B cell (primary cell): ENCODE results near the gene OLIG3. TPM values are rescaled to one million over a fixed set of nuclear protein-coding genes. Genes with fewer than 3 reads are reported as not detected.

Experiments
- ATAC-seq: fragments of 200-7000 bp; cut with Tn5 transposase; one replicate; pipeline ENCODE4 v1.10.0; 2021; ENCODE audit warnings: low read depth, mild to moderate bottlenecking, moderate number of reproducible peaks, moderate library complexity
- CTCF ChIA-PET: fragments of 350-600 bp; sonication (Branson Sonifier 250); formaldehyde crosslinking; loops from one replicate; lab custom pipeline; 2021; ENCODE audit warnings: antibody characterized with exemption, inconsistent platforms; lab: Charles Lee
- POLR2A ChIA-PET: fragments of 350-600 bp; sonication (Branson Sonifier 250); formaldehyde crosslinking; loops from one replicate; lab custom pipeline; 2021; ENCODE audit warnings: antibody characterized with exemption; lab: Charles Lee
- DNase-seq: peaks from one replicate; pipeline ENCODE4 v3.0.0; 2013
- H2AFZ ChIP-seq: 2 replicates; pipeline ENCODE4 v1.6.1; 2012; ENCODE audit warnings: mild to moderate bottlenecking, low read depth, low read length; ENCODE audit not compliant: insufficient read depth, poor library complexity, severe bottlenecking
- H3K27ac ChIP-seq, 2 donors: 1 replicate in 1 of 2; 2 replicates in 1 of 2; pipeline ENCODE4 v1.5.1; 2012 to 2013; ENCODE audit warnings: low read length in 2 of 2, mild to moderate bottlenecking in 2 of 2, moderate library complexity in 1 of 2
- H3K27me3 ChIP-seq, 4 experiments: fragments of 200-600 bp in 1 of 4; sonication (generic) in 1 of 4; replicated peaks in 1 of 4; 1 replicate in 2 of 4; 2 replicates in 2 of 4; pipeline versions ENCODE4 v1.6.1 to v1.7.0; 2013 to 2016; ENCODE audit warnings: low read length in 3 of 4, mild to moderate bottlenecking in 2 of 4, mixed read lengths in 1 of 4, moderate library complexity in 1 of 4; ENCODE audit not compliant: insufficient read depth in 4 of 4, control insufficient read depth in 3 of 4; ENCODE audit errors: control extremely low read depth in 1 of 4
- H3K36me3 ChIP-seq, 2 experiments: replicated peaks in 1 of 2; 1 replicate in 1 of 2; 2 replicates in 1 of 2; pipeline versions ENCODE4 v1.6.1 to v1.7.1; 2013; ENCODE audit warnings: low read length in 1 of 2; ENCODE audit not compliant: insufficient read depth in 2 of 2, control insufficient read depth in 1 of 2; ENCODE audit errors: control extremely low read depth in 1 of 2, extremely low read depth in 1 of 2
- H3K4me1 ChIP-seq, 2 donors: fragments of 200-600 bp in 1 of 2; sonication (generic) in 1 of 2; 1 replicate in 1 of 2; 2 replicates in 1 of 2; pipeline versions ENCODE4 v1.5.1 to v1.6.1; 2013 to 2017; ENCODE audit warnings: low read length in 2 of 2; ENCODE audit not compliant: control insufficient read depth in 2 of 2, insufficient read depth in 2 of 2
- H3K4me2 ChIP-seq: replicated peaks from 2 replicates; pipeline ENCODE3; 2012; ENCODE audit warnings: mild to moderate bottlenecking, low read depth, low read length; ENCODE audit not compliant: poor library complexity, severe bottlenecking
- H3K4me3 ChIP-seq, 5 experiments: fragments of 200-600 bp in 1 of 5; sonication (generic) in 1 of 5; 1 replicate in 3 of 5; 2 replicates in 2 of 5; pipeline versions ENCODE4 v1.5.1 to v1.7.0; 2011 to 2016; ENCODE audit warnings: low read length in 4 of 5, mild to moderate bottlenecking in 4 of 5, low read depth in 2 of 5, control low read depth in 1 of 5, moderate library complexity in 1 of 5; ENCODE audit not compliant: insufficient read depth in 1 of 5; ENCODE audit errors: control extremely low read depth in 1 of 5, extremely low read depth in 1 of 5
- H3K79me2 ChIP-seq: fragments of 200-600 bp; sonication (generic); one replicate; pipeline ENCODE4 v1.6.0; 2016; ENCODE audit warnings: low read length; ENCODE audit not compliant: control insufficient read depth, insufficient read depth
- H3K9ac ChIP-seq: fragments of 200-600 bp; sonication (generic); 2 replicates; pipeline ENCODE4 v1.6.1; 2017; ENCODE audit warnings: mild to moderate bottlenecking, low read length, moderate library complexity
- H3K9me3 ChIP-seq, 3 donors: one replicate each; pipeline versions ENCODE4 v1.6.1 to v1.7.1; 2013; ENCODE audit warnings: low read length in 2 of 3; ENCODE audit not compliant: control insufficient read depth in 2 of 3, insufficient read depth in 1 of 3; ENCODE audit errors: control extremely low read depth in 1 of 3
- H4K20me1 ChIP-seq: 2 replicates; pipeline ENCODE4 v1.6.0; 2012; ENCODE audit warnings: mild to moderate bottlenecking, low read length; ENCODE audit not compliant: insufficient read depth, control insufficient read depth, poor library complexity, severe bottlenecking
- H3K27ac Mint-ChIP-seq: one replicate; pipeline ENCODE4 v1.8.0; 2021; ENCODE audit warnings: mixed read lengths
- H3K27me3 Mint-ChIP-seq: one replicate; pipeline ENCODE4 v1.8.0; 2021; ENCODE audit warnings: mixed read lengths
- H3K4me1 Mint-ChIP-seq: one replicate; pipeline ENCODE4 v1.8.0; 2021; ENCODE audit warnings: mixed read lengths
- H3K4me3 Mint-ChIP-seq: one replicate; pipeline ENCODE4 v1.8.0; 2021; ENCODE audit warnings: mixed read lengths
- H3K9me3 Mint-ChIP-seq: one replicate; pipeline ENCODE4 v1.8.0; 2022; ENCODE audit warnings: mixed read lengths; ENCODE audit not compliant: insufficient read depth
- CTCF ChIP-seq: fragments of 200-600 bp; IDR thresholded peaks from one replicate; pipeline ENCODE4 v1.8.0; 2022; ENCODE audit warnings: antibody characterized with exemption, mild to moderate bottlenecking
- EZH2 ChIP-seq: IDR thresholded peaks from 2 replicates; pipeline ENCODE4 v1.6.1; 2012; ENCODE audit warnings: borderline replicate concordance, low read depth, mild to moderate bottlenecking, moderate library complexity, low read length; ENCODE audit not compliant: insufficient read depth, poor library complexity, severe bottlenecking
- WGBS: methylation state at CpG from one replicate; pipeline ENCODE4 v1.1.5; 2013; ENCODE audit warnings: missing lambda C conversion rate; ENCODE audit not compliant: insufficient coverage; 5-methylcytosine and 5-hydroxymethylcytosine counted together
- intact Hi-C: fragments of 100-400 bp; cut with micrococcal nuclease; formaldehyde crosslinking; loops from one replicate; pipeline ENCODE4 v1.10.0; 2022
- polyA plus RNA-seq: library from polyadenylated mRNA; depleted of rRNA; stranded (reverse); fragments of >200 nt; gene quantifications from 2 replicates; pipeline ENCODE4 v1.2.3, GENCODE V29; 2012
- total RNA-seq, 2 donors: library from RNA; stranded (reverse); fragments of 120-200 nt in 1 of 2; gene quantifications; 1 replicate in 1 of 2; 2 replicates in 1 of 2; pipeline versions ENCODE4 v1.2.3 to v1.2.4, GENCODE V29; 2013 to 2022

OLIG3 gene
- total and polyA plus RNA-seq, 2 donors (not counting 1 experiment from before 2014, with no cell fraction given), result not detected

GRCh38 chr6:137514418-137514817 lies 20.2 kb upstream of the OLIG3 start:
- peaks cover 67% of the 10 kb centered on the region for H3K27me3 Mint-ChIP-seq
- Histone ChIP-seq H3K27me3 (peaks cover 0 to 65% (median 50%) of the 10 kb centered on the region in 4 experiments), H3K4me2 (no peak overlapping the region), H3K4me1 (peaks cover 0 to 5% of the 10 kb centered on the region in 2 donors), H3K36me3 (no peaks in the 10 kb centered on the region), H4K20me1 (no peaks in the 10 kb centered on the region), H2AFZ (no peak overlapping the region), H3K4me3 (no peak overlapping the region), H3K79me2 (no peaks in the 10 kb centered on the region), H3K9ac (no peak overlapping the region), H3K9me3 (peaks cover 0 to 18% (median 18%) of the 10 kb centered on the region in 3 donors), H3K27ac (no peak overlapping the region)
- no peak overlapping the region for H3K27ac Mint-ChIP-seq
- TF ChIP-seq CTCF, result no peak
- no peak for TF ChIP-seq EZH2
- POLR2A ChIA-PET, result no interaction called here
- DNase-seq (no peak), ATAC-seq (no peak)
- H3K4me1 Mint-ChIP-seq, result peaks cover 2% of the 10 kb centered on the region
- H3K9me3 Mint-ChIP-seq, result peaks cover 5% of the 10 kb centered on the region
- CTCF ChIA-PET, result no interaction called here
- intact Hi-C loops, result no loop called here
- H3K4me3 Mint-ChIP-seq, result no peak overlapping the region
- 40% methylated on average over 1 of the region's 5 CpGs for WGBS

- Histone ChIP-seq H2AFZ (no peak overlapping the region), H3K79me2 (no peaks in the 10 kb centered on the region), H3K9ac (no peak overlapping the region), H3K9me3 (peaks cover 0 to 19% (median 18%) of the 10 kb centered on the region in 3 donors), H3K4me1 (no peaks in the 10 kb centered on the region), H3K4me2 (no peak overlapping the region), H3K27ac (no peak overlapping the region), H4K20me1 (no peaks in the 10 kb centered on the region), H3K36me3 (no peaks in the 10 kb centered on the region), H3K27me3 (peaks cover 0 to 60% (median 50%) of the 10 kb centered on the region in 4 experiments), H3K4me3 (no peak overlapping the region)
- no peak for ATAC-seq
- H3K9me3 Mint-ChIP-seq, result peaks cover 5% of the 10 kb centered on the region
- 26% methylated on average over 7 of the region's 14 CpGs for WGBS
- CTCF ChIA-PET, result no interaction called here
- POLR2A ChIA-PET, result no interaction called here
- H3K27me3 Mint-ChIP-seq, result peaks cover 71% of the 10 kb centered on the region
- intact Hi-C loops, result no loop called here
- TF ChIP-seq CTCF (no peak), EZH2 (no peak)
- no peak overlapping the region for H3K27ac Mint-ChIP-seq
- H3K4me3 Mint-ChIP-seq, result no peak overlapping the region
- peaks cover 2% of the 10 kb centered on the region for H3K4me1 Mint-ChIP-seq
- DNase-seq, result no peak
Measured at GRCh38 chr6:137512757-137513605, 18.8 kb upstream of the OLIG3 start.
